Left lobe of liver (tissue), 2 donors: ENCODE results near the gene THSD4. TPM values are rescaled to one million over a fixed set of nuclear protein-coding genes. Genes with fewer than 3 reads are reported as not detected.
"Not testable (repeated sequence)": the region's sequence is repeated elsewhere in the genome, so short reads cannot be mapped to it uniquely, and the experiment has no call there.

Experiments
- ATAC-seq: fragments of 200-7000 bp; cut with Tn5 transposase; one replicate; pipeline ENCODE4 v1.9.1; 2020; ENCODE audit warnings: mild to moderate bottlenecking, moderate library complexity
- DNase-seq: peaks from one replicate; pipeline ENCODE4 v3.0.0-alpha.2; 2020; ENCODE audit warnings: low spot score
- total RNA-seq: library from RNA; stranded (reverse); gene quantifications from one replicate; pipeline ENCODE4 v1.2.1, GENCODE V29; 2021
- donor health status: DM: no; HTN: no; CAD: no; lungs with moderate emphysema.
- donor health status: DM: no; HTN: yes; CAD: no.

Gene THSD4
- total RNA-seq, 1 donor from 2014 or later = 19.5 TPM

- DNase-seq = peak; percentile 67
- peak; percentile 36 for ATAC-seq
Observed at GRCh38 chr15:71146580-71146982, 31.3 kb downstream of the THSD4 start.

- ATAC-seq = peak; percentile 55
Observed at GRCh38 chr15:71148048-71148447, 32.8 kb downstream of the THSD4 start.

GRCh38 chr15:71149646-71150557 lies 34.6 kb downstream of the THSD4 start:
- peak; percentile 70 for ATAC-seq
- peak; percentile 87 for DNase-seq

More at GRCh38 chr15:71148048-71148447, 32.8 kb downstream of the THSD4 start:
- DNase-seq = peak; percentile 64

GRCh38 chr15:71151081-71151480 lies 35.8 kb downstream of the THSD4 start:
- DNase-seq (no peak), ATAC-seq (no peak)

- DNase-seq (no peak), ATAC-seq (no peak)
Observed at GRCh38 chr15:71152542-71152941, 37.3 kb downstream of the THSD4 start.

GRCh38 chr15:71153823-71154524 lies 38.7 kb downstream of the THSD4 start:
- DNase-seq = no peak
- ATAC-seq = no peak

- ATAC-seq = peak; percentile 30
- no peak for DNase-seq
Observed at GRCh38 chr15:71154607-71155200, 39.4 kb downstream of the THSD4 start.

- DNase-seq (no peak), ATAC-seq (peak; percentile 39)
Observed at GRCh38 chr15:71155534-71155933, 40.3 kb downstream of the THSD4 start.

- ATAC-seq = no peak
- DNase-seq = no peak
Observed at GRCh38 chr15:71160976-71161375, 45.7 kb downstream of the THSD4 start.

- DNase-seq (no peak), ATAC-seq (no peak)
Observed at GRCh38 chr15:71162309-71162708, 47.0 kb downstream of the THSD4 start.

GRCh38 chr15:71164606-71165005 lies 49.3 kb downstream of the THSD4 start:
- not testable (repeated sequence) for DNase-seq, ATAC-seq

- DNase-seq = no peak
- ATAC-seq = no peak
Observed at GRCh38 chr15:71167445-71168165, 52.3 kb downstream of the THSD4 start.

GRCh38 chr15:71168166-71168834 lies 53.0 kb downstream of the THSD4 start:
- ATAC-seq (no peak), DNase-seq (no peak)

GRCh38 chr15:71170163-71170562 lies 54.9 kb downstream of the THSD4 start:
- ATAC-seq = no peak
- DNase-seq = no peak

GRCh38 chr15:71171195-71171594 lies 55.9 kb downstream of the THSD4 start:
- ATAC-seq (no peak), DNase-seq (no peak)

- DNase-seq, ATAC-seq: not testable (repeated sequence)
Observed at GRCh38 chr15:71174360-71174759, 59.1 kb downstream of the THSD4 start.

- no peak for ATAC-seq
- no peak for DNase-seq
Observed at GRCh38 chr15:71180986-71181853, 65.9 kb downstream of the THSD4 start.

- ATAC-seq (no peak), DNase-seq (no peak)
Observed at GRCh38 chr15:71182522-71182921, 67.3 kb downstream of the THSD4 start.

GRCh38 chr15:71183063-71183462 lies 67.8 kb downstream of the THSD4 start:
- DNase-seq = no peak
- no peak for ATAC-seq
